AG04449 (cell line): ENCODE results near the gene TPRKB.
"Not testable (repeated sequence)": the region's sequence is repeated elsewhere in the genome, so short reads cannot be mapped to it uniquely, and the experiment has no call there.

Experiments
- CTCF ChIA-PET: fragments of 350-600 bp; formaldehyde crosslinking; extraction: SDS; loops from one replicate; lab custom pipeline; 2021; ENCODE audit warnings: antibody characterized with exemption; lab: Yijun Ruan, JAX
- POLR2A ChIA-PET: fragments of 400-600, 350-600 bp; formaldehyde crosslinking; extraction: SDS; loops from one replicate; lab custom pipeline; 2020; ENCODE audit warnings: antibody characterized with exemption, inconsistent platforms; lab: Yijun Ruan, JAX
- DNase-seq: peaks from one replicate; pipeline ENCODE4 v3.0.0-alpha.2; 2010; ENCODE audit warnings: low read depth, low spot score
- H3K4me3 ChIP-seq: 2 replicates; pipeline ENCODE4 v1.5.1; 2011; ENCODE audit warnings: low read depth, mild to moderate bottlenecking, control low read depth, low read length
- TF ChIP-seq, protein P1 (sequence below): IDR thresholded peaks from one replicate; pipeline ENCODE4 v1.5.1; 2011; ENCODE audit warnings: mild to moderate bottlenecking, moderate library complexity, low read length, control low read depth, inconsistent platforms; ENCODE audit not compliant: insufficient read depth; ENCODE audit errors: missing control alignments

The TPRKB gene

DNA sequence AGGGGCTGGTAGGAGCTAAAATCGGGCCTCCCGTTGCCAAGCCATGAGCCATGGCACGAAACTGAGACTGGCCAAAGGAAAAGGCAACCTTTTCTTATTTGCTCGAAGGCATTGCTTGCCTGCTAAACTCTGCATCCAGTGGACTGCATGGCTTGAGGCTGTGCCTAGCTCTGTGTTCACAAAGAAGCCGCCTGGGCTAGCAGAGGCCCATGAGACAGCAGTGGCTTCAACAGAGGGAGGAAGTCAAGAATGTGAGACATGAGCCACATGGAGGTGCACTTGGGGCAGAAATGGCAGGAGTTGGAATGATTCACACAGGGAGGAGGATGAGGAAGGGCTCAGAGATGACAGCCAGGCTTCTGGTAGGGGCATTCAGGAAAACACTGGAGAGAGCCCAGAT, 33.5 kb downstream of the TPRKB start:
- TF ChIP-seq, protein P1, sequence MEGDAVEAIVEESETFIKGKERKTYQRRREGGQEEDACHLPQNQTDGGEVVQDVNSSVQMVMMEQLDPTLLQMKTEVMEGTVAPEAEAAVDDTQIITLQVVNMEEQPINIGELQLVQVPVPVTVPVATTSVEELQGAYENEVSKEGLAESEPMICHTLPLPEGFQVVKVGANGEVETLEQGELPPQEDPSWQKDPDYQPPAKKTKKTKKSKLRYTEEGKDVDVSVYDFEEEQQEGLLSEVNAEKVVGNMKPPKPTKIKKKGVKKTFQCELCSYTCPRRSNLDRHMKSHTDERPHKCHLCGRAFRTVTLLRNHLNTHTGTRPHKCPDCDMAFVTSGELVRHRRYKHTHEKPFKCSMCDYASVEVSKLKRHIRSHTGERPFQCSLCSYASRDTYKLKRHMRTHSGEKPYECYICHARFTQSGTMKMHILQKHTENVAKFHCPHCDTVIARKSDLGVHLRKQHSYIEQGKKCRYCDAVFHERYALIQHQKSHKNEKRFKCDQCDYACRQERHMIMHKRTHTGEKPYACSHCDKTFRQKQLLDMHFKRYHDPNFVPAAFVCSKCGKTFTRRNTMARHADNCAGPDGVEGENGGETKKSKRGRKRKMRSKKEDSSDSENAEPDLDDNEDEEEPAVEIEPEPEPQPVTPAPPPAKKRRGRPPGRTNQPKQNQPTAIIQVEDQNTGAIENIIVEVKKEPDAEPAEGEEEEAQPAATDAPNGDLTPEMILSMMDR: no peak
- ChIA-PET CTCF (no interaction called here), POLR2A (no interaction called here)
- H3K4me3 ChIP-seq: no peak overlapping the region
- no peak for DNase-seq

DNA sequence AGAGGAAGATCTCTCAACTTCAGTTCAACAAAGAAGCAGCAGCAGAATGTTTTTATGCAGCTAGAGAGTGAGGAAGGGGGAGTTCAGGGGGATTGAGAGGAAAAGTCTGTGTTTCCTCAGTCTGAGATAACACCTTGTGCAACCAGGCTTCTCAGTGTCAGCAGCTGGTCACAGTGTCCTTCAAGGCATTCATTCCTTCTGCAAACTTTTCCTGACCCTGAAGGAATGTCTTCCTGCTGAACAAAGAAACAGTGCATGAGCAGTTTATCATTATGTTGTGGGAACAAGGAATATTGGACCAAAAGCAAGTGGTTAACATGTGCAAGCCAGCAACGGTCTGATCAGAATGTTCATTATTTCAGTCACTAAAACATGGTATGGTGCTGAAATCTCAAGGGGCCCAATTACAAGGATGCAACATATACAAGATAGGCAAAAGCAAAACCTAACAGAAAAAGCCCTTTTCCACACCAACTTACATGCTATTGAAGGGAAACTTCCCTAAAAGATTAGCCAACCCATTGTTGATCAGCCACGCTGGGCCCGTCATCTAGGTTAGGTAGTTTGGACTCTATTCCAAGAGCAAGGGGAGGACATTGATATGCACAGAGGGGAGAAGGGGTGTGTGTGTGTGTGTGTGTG, 34.2 kb downstream of the TPRKB start:
- CTCF ChIA-PET, POLR2A ChIA-PET, DNase-seq, H3K4me3 ChIP-seq: not testable (repeated sequence)

DNA sequence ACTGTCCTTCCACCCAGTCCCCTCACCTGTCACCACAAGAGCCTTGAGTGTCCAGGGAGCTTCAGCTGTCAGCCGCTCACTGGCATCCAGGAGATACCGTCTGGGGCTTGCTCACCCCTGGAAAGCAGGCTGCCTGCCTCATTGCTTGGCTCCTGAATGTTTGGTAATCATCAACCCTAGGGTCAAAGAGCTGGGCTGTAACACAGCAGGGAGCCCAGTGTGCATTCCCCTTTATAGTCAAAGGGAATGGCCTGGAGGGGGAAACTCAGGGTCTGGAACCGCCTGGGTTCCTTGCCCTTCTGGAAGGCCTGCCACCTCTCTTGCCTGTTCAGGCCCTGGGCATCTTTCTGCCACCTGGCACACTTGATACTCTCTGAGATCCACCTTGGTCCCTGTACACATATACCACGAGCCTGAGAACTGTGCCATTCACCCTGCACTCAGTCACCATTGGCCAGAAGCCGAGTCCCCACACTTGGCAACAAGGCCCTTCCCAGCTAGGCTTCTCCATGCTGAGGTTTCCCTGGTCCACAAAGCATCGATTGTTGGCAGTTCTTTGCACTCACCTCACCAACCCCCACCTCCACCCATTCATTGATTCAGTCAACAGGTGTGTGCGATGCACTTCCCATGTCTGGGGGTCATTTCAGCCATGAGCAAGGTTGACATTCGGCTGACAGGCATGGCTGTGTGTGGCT, 35.0 kb downstream of the TPRKB start:
- no peak overlapping the region for H3K4me3 ChIP-seq
- TF ChIP-seq, protein P1: no peak
- ChIA-PET POLR2A (no interaction called here), CTCF (no interaction called here)
- no peak for DNase-seq

DNA sequence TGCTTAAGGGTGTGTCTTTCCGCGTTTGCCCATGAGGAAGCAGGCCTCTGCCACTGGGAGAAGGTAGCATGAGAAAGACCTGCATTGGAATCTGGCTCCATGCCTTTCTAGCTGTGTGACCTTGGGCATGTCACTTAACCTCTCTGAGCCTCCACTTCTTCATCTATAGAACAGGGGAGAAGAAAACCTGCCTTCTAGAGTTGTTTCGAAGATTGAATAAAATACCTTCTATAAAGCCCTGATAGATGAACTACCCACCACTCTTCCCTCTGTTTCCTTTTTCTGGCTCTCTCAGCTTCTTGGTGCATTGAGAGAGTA, 35.7 kb downstream of the TPRKB start:
- CTCF ChIA-PET, H3K4me3 ChIP-seq, DNase-seq, POLR2A ChIA-PET: not testable (repeated sequence)

DNA sequence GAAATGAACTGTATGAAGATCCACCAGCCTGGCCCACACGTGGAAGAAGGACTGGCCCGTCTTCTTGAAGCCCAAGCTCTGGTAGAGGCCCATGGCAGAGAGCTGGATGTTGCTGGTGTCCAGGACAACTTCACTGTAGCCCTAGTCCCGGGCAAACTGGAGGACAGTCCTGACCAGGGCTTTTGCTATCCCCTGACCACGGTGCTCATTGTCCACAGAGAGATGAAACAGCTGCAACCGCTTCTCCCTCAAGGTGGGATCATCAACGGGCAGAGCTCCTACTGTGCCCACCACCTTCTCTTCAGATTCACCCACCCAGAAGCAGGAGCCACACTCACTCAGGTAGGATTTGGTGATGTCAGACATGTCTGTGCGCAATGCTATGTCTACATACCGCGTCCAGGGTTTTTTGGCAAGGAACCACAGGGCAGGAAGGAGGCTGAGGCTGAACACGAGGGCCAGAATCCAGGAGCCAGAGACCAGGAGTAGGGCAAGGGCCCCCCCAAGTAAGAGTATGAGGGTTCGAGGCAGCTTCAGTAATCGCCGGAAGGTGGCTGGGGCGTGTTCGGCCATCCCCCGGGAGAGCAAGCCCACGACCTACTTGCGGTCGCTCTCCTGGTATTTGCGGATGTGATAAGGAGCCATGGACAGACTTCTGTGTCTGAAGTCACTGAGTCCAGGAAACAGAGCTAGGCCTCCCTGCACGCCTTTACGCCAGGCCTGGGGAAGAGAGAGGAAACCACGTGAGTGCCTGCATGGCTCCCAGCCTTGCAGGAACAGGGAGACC, 36.3 kb downstream of the TPRKB start:
- ChIA-PET POLR2A (no interaction called here), CTCF (interaction anchor here (1.7 kb wide), 1 partner anchor 11 kb away, joined by 6 read pairs; no protein-coding TSS in a partner anchor)
- H3K4me3 ChIP-seq: no peak overlapping the region
- TF ChIP-seq, protein P1: no peak
- no peak for DNase-seq

DNA sequence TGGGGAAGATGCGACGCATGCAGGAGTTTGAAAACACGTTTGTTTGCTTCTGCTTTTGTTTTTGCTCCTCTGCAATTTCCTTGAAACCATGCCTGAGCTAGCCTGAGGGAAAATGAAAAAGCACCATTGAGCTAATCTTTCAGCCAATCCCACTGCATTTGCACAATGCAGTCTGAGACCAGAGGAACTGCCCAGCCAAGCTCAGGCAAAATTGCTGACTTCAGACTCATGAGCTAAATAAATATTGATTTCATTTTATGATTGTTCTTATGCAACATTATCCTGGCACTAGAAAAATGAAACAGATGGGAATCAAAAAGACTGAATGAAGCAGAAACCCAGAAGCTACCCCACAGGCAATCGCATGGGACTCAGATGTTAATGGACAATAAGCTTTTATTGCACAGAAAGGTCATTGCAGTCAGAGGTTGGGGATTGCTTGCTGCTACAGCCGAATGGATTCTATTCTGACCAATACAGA, 37.0 kb downstream of the TPRKB start:
- H3K4me3 ChIP-seq: no peak overlapping the region
- POLR2A ChIA-PET: no interaction called here
- CTCF ChIA-PET: interaction anchor here (1.7 kb wide), 1 partner anchor 10 kb away, joined by 6 read pairs; no protein-coding TSS in a partner anchor
- no peak for DNase-seq
- TF ChIP-seq, protein P1: no peak

DNA sequence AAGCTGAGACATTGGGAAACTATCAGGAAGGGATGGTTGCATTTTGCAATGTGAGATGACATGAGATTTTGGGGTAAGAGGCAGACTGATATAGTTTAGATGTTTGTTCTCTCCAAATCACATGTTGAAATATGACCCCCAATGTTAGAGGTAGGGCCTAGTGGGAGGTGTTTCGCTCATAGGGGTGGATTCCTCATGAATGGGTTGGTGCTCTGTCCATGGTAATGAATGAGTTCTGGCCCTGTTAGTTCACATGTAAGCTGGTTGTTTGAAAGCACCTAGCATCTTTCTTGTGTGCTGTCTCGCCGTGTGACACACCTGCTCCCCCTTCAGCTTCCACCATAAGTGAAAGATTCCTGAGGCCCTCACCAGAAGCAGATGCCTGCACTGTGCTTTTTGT, 37.7 kb downstream of the TPRKB start:
- DNase-seq: no peak
- POLR2A ChIA-PET: no interaction called here

More for the DNA sequence above, 37.7 kb downstream of the TPRKB start:
- TF ChIP-seq, protein P1: no peak
- no peak overlapping the region for H3K4me3 ChIP-seq
- CTCF ChIA-PET: interaction anchor here (1.7 kb wide), 1 partner anchor 10 kb away, joined by 6 read pairs; no protein-coding TSS in a partner anchor
